DMS79 (cell line): Measurements from ENCODE around the gene TCERG1L.
"Not testable (repeated sequence)": the region's sequence is repeated elsewhere in the genome, so short reads cannot be mapped to it uniquely, and the experiment has no call there.

Experiments
- DNase-seq: peaks from one replicate; lab custom pipeline; 2025; lab: John Stamatoyannopoulos, UW

TCERG1L gene

GRCh38 chr10:131162866-131163843 is 148.4 kb downstream of the TCERG1L start:
- no peak for DNase-seq

- no peak for DNase-seq
Measured at GRCh38 chr10:131162211-131162610, 149.3 kb downstream of the TCERG1L start.

GRCh38 chr10:131161087-131161486 is 150.4 kb downstream of the TCERG1L start:
- no peak for DNase-seq

- no peak for DNase-seq
Measured at GRCh38 chr10:131160219-131160875, 151.2 kb downstream of the TCERG1L start.

- DNase-seq: peak; percentile 64
Measured at GRCh38 chr10:131159771-131160170, 151.8 kb downstream of the TCERG1L start.

GRCh38 chr10:131158695-131159094 is 152.8 kb downstream of the TCERG1L start:
- DNase-seq: no peak

GRCh38 chr10:131157899-131158298 is 153.6 kb downstream of the TCERG1L start:
- DNase-seq: no peak

GRCh38 chr10:131155876-131156230 is 155.7 kb downstream of the TCERG1L start:
- DNase-seq: no peak

GRCh38 chr10:131155218-131155875 is 156.2 kb downstream of the TCERG1L start:
- DNase-seq: no peak

- DNase-seq: no peak
Measured at GRCh38 chr10:131154306-131155025, 157.1 kb downstream of the TCERG1L start.

GRCh38 chr10:131152456-131152855 is 159.1 kb downstream of the TCERG1L start:
- DNase-seq: not testable (repeated sequence)

- no peak for DNase-seq
Measured at GRCh38 chr10:131150126-131150525, 161.4 kb downstream of the TCERG1L start.

- no peak for DNase-seq
Measured at GRCh38 chr10:131149586-131149985, 161.9 kb downstream of the TCERG1L start.

GRCh38 chr10:131149111-131149510 is 162.4 kb downstream of the TCERG1L start:
- DNase-seq: no peak

GRCh38 chr10:131148270-131148669 is 163.3 kb downstream of the TCERG1L start:
- no peak for DNase-seq

- no peak for DNase-seq
Measured at GRCh38 chr10:131147301-131147975, 164.1 kb downstream of the TCERG1L start.

- DNase-seq: no peak
Measured at GRCh38 chr10:131146790-131147189, 164.7 kb downstream of the TCERG1L start.

- no peak for DNase-seq
Measured at GRCh38 chr10:131145756-131146155, 165.8 kb downstream of the TCERG1L start.

- DNase-seq: no peak
Measured at GRCh38 chr10:131144711-131145375, 166.7 kb downstream of the TCERG1L start.

GRCh38 chr10:131144196-131144595 is 167.3 kb downstream of the TCERG1L start:
- no peak for DNase-seq
